MM.1S (cell line): ENCODE data around the gene PTGIS.

Experiments used
- DNase-seq: peaks from one replicate; pipeline ENCODE4 v3.0.0-alpha.2; 2015
- H2AFZ ChIP-seq: fragments of 300-600 bp; sonication (generic); 2 replicates; pipeline ENCODE4 v1.6.0; 2016; ENCODE audit warnings: antibody characterized with exemption, low read length
- H3F3A ChIP-seq: fragments of 300-600 bp; sonication (generic); 2 replicates; pipeline ENCODE4 v1.6.1; 2016; ENCODE audit warnings: mild to moderate bottlenecking, antibody characterized with exemption, low read length, moderate library complexity, mixed read lengths; ENCODE audit not compliant: insufficient read depth
- H3K27ac ChIP-seq: fragments of 300-600 bp; sonication (generic); 2 replicates; pipeline ENCODE4 v1.5.1; 2016; ENCODE audit warnings: mild to moderate bottlenecking, low read length
- H3K27me3 ChIP-seq: fragments of 300-600 bp; sonication (generic); replicated peaks from 2 replicates; pipeline ENCODE4 v1.6.0; 2016; ENCODE audit warnings: low read length; ENCODE audit not compliant: insufficient read depth
- H3K36me3 ChIP-seq: fragments of 300-600 bp; sonication (generic); replicated peaks from 2 replicates; pipeline ENCODE4 v1.6.1; 2016; ENCODE audit warnings: mild to moderate bottlenecking, low read length, mixed read lengths; ENCODE audit not compliant: insufficient read depth
- H3K4me1 ChIP-seq: fragments of 300-600 bp; sonication (generic); 2 replicates; pipeline ENCODE4 v1.6.1; 2016; ENCODE audit warnings: low read length, mixed read lengths
- H3K4me2 ChIP-seq: fragments of 300-600 bp; sonication (generic); 2 replicates; pipeline ENCODE4 v1.6.0; 2016; ENCODE audit warnings: low read depth, low read length
- H3K4me3 ChIP-seq: fragments of 300-600 bp; sonication (generic); 2 replicates; pipeline ENCODE4 v1.5.1; 2016; ENCODE audit warnings: low read length, mixed read lengths
- H3K79me2 ChIP-seq: fragments of 300-600 bp; sonication (generic); 2 replicates; pipeline ENCODE4 v1.6.1; 2016; ENCODE audit warnings: mixed run types, low read length, mixed read lengths
- H3K9ac ChIP-seq: fragments of 300-600 bp; sonication (generic); 2 replicates; pipeline ENCODE4 v1.6.1; 2016; ENCODE audit warnings: low read length, mixed read lengths
- H3K9me2 ChIP-seq: fragments of 300-600 bp; sonication (generic); replicated peaks from 2 replicates; pipeline ENCODE4 v1.6.1; 2016; ENCODE audit warnings: mild to moderate bottlenecking, low read length, mixed read lengths; ENCODE audit not compliant: insufficient read depth
- H3K9me3 ChIP-seq: fragments of 300-600 bp; sonication (generic); replicated peaks from 2 replicates; pipeline ENCODE4 v1.6.1; 2016; ENCODE audit warnings: mild to moderate bottlenecking, low read length, mixed read lengths; ENCODE audit not compliant: insufficient read depth
- H4K20me1 ChIP-seq: fragments of 300-600 bp; sonication (generic); 2 replicates; pipeline ENCODE4 v1.6.1; 2016; ENCODE audit warnings: mild to moderate bottlenecking, low read length, moderate library complexity, mixed read lengths; ENCODE audit not compliant: insufficient read depth
- EZH2 ChIP-seq: fragments of 300-600 bp; sonication (generic); optimal IDR thresholded peaks from 2 replicates; pipeline ENCODE3; 2017; ENCODE audit warnings: low read depth, mild to moderate bottlenecking, antibody characterized with exemption, low read length, mixed read lengths
- EZH2phosphoT487 ChIP-seq: fragments of 300-600 bp; sonication (generic); IDR thresholded peaks from 2 replicates; pipeline ENCODE4 v1.6.1; 2018; ENCODE audit warnings: antibody characterized with exemption, low read length
- TF ChIP-seq, protein P1 (sequence below): fragments of 300-600 bp; sonication (generic); IDR thresholded peaks from 2 replicates; pipeline ENCODE4 v1.5.1; 2016; ENCODE audit warnings: antibody characterized with exemption, low read length, mixed read lengths

PTGIS gene

DNA sequence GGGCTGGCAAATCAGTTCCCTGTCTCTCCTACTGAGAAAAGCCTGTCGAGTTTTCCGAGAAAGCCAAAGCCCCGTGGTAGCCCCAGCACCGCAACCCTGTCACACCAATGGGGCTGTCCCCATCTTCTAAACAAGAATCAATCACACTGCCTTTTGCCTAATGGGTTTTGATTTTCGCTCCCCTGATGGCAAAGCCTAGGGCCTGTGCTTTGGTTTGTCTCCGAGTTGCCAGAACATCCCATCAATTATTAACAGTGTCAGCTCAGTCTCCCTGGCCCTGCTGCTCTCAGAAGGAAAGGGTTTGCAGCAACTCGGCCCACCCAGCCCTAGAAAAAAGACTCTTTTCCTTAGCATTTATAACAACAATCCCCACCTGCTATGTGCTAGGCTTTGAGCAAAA, 89.7 kb downstream of the PTGIS start:
- Histone ChIP-seq H2AFZ (no peak overlapping the region), H3F3A (no peaks in the 10 kb centered on the region), H4K20me1 (no peaks in the 10 kb centered on the region), H3K36me3 (no peaks in the 10 kb centered on the region), H3K4me2 (no peak overlapping the region), H3K9me3 (no peaks in the 10 kb centered on the region), H3K9me2 (no peaks in the 10 kb centered on the region), H3K9ac (no peak overlapping the region), H3K27me3 (peaks cover 7% of the 10 kb centered on the region; the same call in 1 of the 2 replicates), H3K4me3 (no peak overlapping the region), H3K27ac (no peak overlapping the region), H3K4me1 (no peaks in the 10 kb centered on the region), H3K79me2 (no peaks in the 10 kb centered on the region)
- DNase-seq, result no peak
- no peak for TF ChIP-seq EZH2
- TF ChIP-seq EZH2phosphoT487, result no peak
- TF ChIP-seq, protein P1, sequence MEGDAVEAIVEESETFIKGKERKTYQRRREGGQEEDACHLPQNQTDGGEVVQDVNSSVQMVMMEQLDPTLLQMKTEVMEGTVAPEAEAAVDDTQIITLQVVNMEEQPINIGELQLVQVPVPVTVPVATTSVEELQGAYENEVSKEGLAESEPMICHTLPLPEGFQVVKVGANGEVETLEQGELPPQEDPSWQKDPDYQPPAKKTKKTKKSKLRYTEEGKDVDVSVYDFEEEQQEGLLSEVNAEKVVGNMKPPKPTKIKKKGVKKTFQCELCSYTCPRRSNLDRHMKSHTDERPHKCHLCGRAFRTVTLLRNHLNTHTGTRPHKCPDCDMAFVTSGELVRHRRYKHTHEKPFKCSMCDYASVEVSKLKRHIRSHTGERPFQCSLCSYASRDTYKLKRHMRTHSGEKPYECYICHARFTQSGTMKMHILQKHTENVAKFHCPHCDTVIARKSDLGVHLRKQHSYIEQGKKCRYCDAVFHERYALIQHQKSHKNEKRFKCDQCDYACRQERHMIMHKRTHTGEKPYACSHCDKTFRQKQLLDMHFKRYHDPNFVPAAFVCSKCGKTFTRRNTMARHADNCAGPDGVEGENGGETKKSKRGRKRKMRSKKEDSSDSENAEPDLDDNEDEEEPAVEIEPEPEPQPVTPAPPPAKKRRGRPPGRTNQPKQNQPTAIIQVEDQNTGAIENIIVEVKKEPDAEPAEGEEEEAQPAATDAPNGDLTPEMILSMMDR, result no peak

DNA sequence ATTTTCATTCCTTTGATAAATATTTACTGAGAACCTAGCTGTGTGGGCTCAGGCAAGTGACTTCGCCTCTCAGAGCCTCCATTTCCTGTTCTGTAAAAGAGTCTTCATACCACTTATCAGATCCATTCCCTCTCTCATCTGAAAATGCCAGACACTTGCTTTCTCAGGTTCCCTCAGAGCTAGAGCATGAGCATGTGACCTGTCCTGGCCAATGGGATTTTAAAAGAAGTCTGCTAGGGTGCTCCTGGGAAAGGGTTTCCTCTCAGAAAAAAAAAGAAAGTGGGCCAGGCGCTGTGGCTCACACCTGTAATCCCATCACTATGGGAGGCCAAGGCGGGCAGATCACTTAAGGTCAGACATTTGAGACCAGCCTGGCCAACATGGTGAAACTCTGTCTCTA, 90.7 kb downstream of the PTGIS start:
- H3K27ac ChIP-seq, result no peak overlapping the region
- H3K9me2 ChIP-seq, result no peaks in the 10 kb centered on the region
- H2AFZ ChIP-seq, result no peak overlapping the region
- no peaks in the 10 kb centered on the region for H4K20me1 ChIP-seq
- H3K9me3 ChIP-seq, result no peaks in the 10 kb centered on the region
- no peaks in the 10 kb centered on the region for H3F3A ChIP-seq
- DNase-seq, result peak; percentile 15
- H3K79me2 ChIP-seq, result no peaks in the 10 kb centered on the region
- H3K4me1 ChIP-seq, result no peaks in the 10 kb centered on the region
- H3K4me3 ChIP-seq, result no peak overlapping the region
- no peak overlapping the region for H3K9ac ChIP-seq
- H3K4me2 ChIP-seq, result no peak overlapping the region
- no peak for TF ChIP-seq EZH2phosphoT487
- TF ChIP-seq, protein P1, result no peak
- no peak for TF ChIP-seq EZH2
- no peaks in the 10 kb centered on the region; the same call in 1 of the 2 replicates for H3K27me3 ChIP-seq
- no peaks in the 10 kb centered on the region for H3K36me3 ChIP-seq

DNA sequence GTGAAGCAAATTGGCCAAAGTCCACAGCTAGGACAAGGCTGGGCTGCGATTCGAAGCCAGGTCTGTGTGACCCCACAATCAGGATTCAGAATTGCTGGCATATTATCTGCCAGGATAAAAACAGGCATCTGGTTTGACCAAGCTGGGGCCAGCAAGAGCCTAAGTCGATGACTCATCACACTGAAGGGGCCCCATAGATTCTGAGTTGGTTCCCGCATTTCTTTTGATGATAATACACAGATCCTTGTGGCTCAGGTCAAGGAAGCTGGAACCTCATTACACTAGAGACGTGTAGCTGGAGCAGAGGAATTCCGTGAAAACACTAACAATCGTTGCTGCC, 92.0 kb downstream of the PTGIS start:
- no peaks in the 10 kb centered on the region for H3K9me2 ChIP-seq
- H3K36me3 ChIP-seq, result no peaks in the 10 kb centered on the region
- H2AFZ ChIP-seq, result no peak overlapping the region
- H3K27me3 ChIP-seq, result no peaks in the 10 kb centered on the region; the same call in 1 of the 2 replicates
- no peak for TF ChIP-seq EZH2
- TF ChIP-seq EZH2phosphoT487, result no peak
- H3K4me1 ChIP-seq, result no peaks in the 10 kb centered on the region
- H3K4me3 ChIP-seq, result no peak overlapping the region
- no peak for DNase-seq
- no peaks in the 10 kb centered on the region for H3K9me3 ChIP-seq
- H4K20me1 ChIP-seq, result no peaks in the 10 kb centered on the region
- H3K9ac ChIP-seq, result no peak overlapping the region
- no peaks in the 10 kb centered on the region for H3K79me2 ChIP-seq
- H3K4me2 ChIP-seq, result no peak overlapping the region
- H3K27ac ChIP-seq, result no peak overlapping the region
- no peaks in the 10 kb centered on the region for H3F3A ChIP-seq

DNA sequence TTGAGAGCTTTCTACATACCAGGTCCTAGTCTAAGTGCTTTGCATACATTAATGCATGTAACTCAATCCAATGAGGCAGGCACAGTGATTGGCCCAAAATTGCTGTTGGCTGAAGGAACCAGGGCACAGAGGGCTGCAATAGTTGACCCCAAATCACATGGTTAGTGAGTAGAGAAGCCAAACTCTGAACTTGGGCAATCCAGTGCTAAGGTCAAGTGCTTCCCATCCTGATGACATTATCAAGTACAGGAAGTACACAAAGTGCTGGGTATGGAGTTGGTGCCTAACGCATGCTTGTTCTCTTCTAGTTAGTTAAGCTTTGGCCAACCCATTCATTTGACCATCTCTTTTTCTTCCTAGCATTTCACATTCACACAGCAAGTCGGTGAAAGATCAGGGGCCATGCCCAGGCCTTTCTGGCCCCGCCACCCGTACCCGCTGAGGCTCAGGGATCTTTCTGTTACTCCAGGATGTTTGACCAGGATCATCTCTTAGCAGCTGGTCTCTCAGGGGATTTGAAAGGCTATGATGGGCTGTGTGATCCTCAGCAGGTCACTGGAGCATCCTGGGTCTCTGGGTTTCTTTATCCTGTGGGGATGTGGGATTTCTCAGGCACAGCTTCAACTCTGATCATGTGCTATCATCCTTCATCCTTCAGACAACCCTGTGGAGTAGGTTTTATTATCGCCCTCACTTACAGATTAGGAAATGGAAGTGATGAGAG, 92.5 kb downstream of the PTGIS start:
- DNase-seq, result no peak
- Histone ChIP-seq H3K27ac (no peak overlapping the region), H3K4me1 (no peaks in the 10 kb centered on the region), H3K4me3 (no peak overlapping the region), H3K4me2 (no peak overlapping the region), H3K36me3 (no peaks in the 10 kb centered on the region), H3F3A (no peaks in the 10 kb centered on the region), H3K27me3 (no peaks in the 10 kb centered on the region; the same call in 1 of the 2 replicates), H3K9me2 (no peaks in the 10 kb centered on the region), H3K79me2 (no peaks in the 10 kb centered on the region), H2AFZ (no peak overlapping the region), H4K20me1 (no peaks in the 10 kb centered on the region), H3K9ac (no peak overlapping the region), H3K9me3 (no peaks in the 10 kb centered on the region)
- TF ChIP-seq, protein P1, result no peak
- TF ChIP-seq EZH2phosphoT487, result no peak
- no peak for TF ChIP-seq EZH2
